GM18951 (cell line): ENCODE measurements around the gene ARID1B.

Experiments
- POLR2A ChIP-seq: IDR thresholded peaks from 4 replicates; pipeline ENCODE4 v1.6.1; 2011; ENCODE audit warnings: mild to moderate bottlenecking; ENCODE audit not compliant: insufficient read length, insufficient read depth; ENCODE audit errors: extremely low read depth
- in situ Hi-C: fragments of 300-500 bp; cut with MboI; formaldehyde crosslinking; loops from one replicate; pipeline ENCODE4 v1.12.0; 2022; ENCODE audit warnings: low sequenced_read_pairs, mixed read lengths, inconsistent platforms; ENCODE audit not compliant: unreplicated experiment

The ARID1B gene

DNA sequence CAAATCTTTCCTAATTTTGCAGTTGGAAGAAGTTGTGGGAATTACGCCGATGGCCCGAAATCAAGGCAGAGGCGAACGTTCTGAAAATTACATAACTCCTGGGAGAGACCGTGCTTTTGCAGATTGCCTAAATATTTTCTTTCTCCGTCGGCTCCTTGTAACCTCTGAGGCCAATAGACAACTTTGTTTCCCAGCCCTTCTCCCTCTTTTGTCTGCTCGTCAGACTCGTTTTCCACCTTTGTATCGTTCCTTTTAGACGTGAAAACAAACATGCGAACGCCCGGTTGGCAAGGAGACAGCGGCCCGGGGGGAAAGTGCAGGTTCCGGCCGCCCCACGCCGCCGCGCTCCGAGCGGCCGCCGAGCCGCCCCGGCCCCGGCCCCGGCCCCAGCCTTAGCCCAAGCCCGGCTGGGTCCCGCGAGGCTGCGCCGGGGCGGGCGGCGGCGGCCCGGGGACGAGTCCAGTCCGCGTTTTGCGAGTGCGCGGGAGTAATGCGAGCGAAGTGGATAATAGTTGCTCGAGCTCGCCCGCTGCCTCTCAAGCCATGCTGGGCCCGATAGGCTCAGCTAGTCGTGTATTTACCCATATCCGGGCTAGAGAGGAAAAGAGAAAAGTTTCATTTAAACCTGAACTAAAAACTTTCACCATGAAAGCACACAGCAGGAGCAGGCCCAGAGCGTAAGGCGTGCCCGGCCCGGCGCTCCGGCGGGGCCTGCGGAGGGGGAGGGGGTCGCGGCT, at the start of gene ARID1B:
Gene ARID1B (plus strand): TSS at position 539 of the 737 bp plus-strand sequence. CDS start 303 bp downstream, outside the sequence.
- in situ Hi-C loops: no loop called here
- TF ChIP-seq POLR2A: peak; percentile 64

DNA sequence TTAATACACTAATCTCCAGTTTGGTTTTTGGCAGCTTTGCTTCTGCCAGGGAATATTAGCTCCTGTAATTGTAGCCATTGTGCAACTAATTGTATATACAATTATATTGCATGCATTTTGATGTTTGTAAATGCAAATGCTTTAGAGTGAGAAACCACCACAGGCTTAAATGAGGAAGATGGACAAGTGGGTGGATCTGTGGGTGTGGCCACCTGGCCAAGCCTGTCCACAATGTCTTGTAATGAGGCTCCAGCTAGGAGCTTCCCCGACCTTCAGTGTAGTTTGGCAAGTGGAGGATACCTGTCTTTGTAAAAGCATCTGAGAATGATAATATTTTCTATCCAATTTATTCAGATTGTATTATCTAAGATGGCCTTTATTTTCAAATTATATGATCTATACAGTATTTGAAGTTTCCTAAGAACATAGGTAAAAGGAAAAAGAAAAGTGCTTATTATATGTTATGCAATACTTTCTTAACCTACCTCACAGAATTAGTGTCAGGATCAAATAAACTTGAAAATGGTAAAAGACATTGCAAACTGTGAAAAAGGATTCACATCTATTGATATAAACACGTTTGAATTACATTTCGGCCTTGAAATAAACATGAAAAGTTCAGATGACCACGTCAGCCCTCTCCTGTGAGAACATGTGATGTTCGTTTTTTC, 49.3 kb upstream of the ARID1B start:
- in situ Hi-C loops: no loop called here
- TF ChIP-seq POLR2A: no peak

DNA sequence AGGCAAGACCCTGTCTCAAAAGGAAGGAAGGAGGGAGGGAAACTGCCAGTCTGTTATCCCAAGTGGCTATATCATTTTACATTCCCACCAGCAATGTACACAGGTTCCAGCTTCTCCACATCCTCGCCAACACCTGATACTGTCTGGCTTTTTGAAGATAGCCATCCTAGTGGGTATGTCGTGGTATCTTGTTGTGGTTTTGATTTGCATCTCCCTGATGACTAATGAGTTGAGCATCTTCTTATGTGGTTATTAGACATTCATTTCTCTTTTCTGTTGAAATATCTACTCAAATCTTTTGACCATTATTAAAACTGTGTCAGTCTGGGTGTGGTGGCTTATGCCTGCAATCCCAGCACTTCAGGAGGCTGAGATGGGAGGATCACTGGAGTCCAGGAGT, 47.9 kb upstream of the ARID1B start:
- no peak for TF ChIP-seq POLR2A
- in situ Hi-C loops: no loop called here

DNA sequence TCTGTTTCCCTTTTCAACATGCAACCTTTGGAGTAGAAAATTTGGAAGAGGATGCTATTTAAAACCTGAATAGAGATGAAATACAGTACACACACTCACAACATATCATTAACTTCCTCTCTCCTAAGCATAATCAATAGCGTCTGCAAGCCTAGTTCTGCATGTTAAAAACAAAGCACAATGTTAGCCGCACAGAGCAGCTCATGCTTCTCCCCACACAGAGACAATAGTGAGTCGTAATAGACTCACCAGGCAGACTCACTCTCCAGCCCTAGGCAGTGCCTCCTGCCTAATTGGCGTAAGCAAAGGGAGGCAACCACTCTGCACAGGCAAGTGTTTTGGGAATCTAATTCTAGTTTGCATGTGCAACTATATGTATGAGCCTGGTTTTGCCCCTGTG, 45.8 kb upstream of the ARID1B start:
- TF ChIP-seq POLR2A: no peak
- in situ Hi-C loops: no loop called here

DNA sequence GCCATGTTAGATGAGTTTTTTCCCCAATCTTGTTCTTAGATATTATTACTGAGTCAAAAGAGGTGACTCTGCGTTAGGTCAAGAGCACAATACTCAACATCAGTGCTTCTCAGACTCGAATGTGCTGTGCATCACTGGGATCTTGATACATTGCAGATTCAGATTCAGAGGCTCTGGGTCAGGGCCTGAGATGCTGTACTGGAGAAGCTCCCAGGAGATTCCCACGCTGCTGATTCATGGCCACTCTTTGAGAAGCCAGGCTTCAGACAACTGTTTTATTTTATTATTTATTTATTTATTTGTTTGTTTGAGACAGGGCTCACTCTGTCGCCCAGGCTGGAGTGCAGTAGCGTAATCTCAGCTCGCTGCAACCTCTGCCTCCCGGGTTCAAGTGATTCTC, 41.4 kb upstream of the ARID1B start:
- in situ Hi-C loops: no loop called here
- TF ChIP-seq POLR2A: no peak

DNA sequence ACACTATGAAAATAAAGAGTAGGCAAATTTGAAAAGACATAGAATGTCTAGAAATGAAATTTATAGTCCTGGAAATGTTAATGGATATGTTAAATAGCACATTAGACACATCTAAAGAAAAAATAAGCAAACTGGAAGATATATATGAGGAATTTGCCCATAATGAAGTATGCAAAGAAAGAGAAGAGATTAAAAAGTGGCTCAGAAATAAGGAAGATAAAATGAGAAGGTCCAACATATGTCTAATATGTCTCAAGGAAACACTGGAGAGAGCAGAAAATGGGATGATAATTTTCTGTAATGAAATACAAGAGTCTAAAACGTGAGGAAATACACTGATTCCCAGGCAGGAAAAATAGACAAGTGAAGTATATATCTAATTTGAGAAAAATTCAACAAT, 36.6 kb upstream of the ARID1B start:
- in situ Hi-C loops: no loop called here
- no peak for TF ChIP-seq POLR2A

DNA sequence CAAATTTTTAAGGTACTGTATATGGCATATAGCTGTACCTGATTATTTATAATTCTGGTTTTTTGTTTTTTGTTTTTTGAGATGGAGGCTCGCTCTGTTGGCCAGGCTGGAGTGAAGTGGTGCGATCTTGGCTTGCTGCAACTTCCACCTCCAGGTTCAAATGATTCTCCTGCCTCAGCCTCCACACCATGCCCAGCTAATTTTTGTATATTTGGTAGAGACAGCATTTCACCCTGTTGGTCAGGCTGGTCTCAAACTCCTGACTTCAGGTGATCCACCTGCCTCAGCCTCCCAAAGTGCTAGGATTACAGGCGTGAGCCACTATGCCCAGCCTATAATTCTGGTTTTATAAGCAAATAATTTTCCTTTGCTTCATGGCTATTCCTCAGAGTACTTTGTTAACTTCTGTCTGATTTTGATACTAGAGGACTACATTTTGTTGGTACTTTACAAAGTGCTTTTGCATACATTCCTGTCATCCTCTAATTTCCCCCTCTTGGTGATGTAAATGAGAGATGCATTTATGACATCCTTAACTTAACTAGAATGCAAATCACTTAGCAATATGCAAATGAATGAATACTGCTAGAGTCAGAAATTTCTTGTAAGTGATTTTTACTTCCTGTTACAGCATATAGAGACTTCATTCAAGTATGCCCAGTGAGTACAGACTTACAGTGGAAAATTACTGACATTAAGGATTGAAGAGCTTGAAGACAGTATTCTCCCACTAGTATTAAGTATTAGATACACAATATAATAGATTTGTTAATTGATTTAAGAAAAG, 35.7 kb upstream of the ARID1B start:
- TF ChIP-seq POLR2A: no peak
- in situ Hi-C loops: no loop called here

DNA sequence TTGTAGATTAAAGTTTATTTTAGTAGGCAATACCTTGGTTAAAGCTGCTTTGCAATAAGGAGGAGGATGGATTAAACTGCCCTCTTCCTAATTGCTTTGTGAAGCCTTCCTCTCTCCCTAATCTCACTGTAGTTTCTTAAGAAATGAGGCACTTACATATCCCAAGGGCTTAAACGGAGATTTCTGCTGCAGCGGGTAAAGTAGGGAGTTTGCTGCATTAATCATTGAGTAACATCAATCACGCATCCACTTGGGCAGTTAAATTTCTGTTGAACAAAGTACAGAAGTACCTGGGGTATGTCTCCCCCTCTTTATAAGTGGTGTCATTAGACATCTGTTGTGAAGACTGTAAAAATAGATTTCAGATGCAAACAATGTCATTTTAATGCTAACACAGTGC, 29.5 kb upstream of the ARID1B start:
- in situ Hi-C loops: no loop called here
- TF ChIP-seq POLR2A: no peak

DNA sequence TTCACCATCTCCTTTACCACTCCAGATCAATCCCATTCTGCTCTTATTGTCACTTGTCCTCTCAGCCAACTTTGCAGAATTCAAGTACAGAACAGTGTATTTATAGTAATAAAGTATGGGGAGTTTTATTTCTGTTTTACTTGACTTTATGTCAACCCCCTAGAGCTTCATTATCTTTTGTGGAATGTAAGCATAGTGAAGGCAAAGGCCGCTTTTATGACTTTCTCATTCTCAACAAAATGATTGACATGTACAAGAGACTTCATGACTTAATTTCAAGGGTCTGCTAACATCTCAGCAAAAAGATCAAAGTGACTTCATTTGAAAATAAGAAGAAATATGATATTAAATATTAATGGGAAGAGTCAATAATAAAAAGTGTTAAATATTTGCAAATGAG, 28.7 kb upstream of the ARID1B start:
- in situ Hi-C loops: no loop called here
- TF ChIP-seq POLR2A: no peak

DNA sequence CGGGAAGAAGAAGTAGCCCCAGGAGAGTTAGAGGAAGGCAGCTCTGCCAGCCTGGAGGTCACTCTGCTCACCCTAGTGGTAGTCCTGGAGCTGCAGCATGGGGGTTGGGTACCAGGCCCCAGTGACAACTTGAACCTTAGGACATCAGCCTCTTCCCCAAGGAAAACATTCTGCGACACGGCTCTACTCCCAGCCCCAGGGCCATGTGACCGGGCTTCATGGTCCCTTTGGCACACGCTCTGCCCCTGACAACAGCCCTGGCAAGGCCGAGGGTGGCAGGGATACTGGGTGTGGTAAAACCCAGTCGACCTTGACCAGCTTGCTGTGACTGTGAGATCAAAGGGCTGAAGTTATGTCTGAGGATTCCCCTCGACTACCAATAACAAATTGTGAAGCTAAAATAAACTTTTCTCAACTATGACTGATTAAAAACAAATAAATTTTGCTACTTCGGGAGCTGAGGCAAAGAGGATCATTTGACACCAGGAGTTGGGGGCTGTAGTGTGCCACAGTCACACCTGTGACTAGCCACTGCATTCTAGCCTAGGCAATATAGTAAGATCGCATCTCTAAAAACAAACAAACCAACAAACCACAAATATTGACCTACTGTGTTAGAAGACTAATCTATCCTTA, 24.4 kb upstream of the ARID1B start:
- in situ Hi-C loops: no loop called here
- no peak for TF ChIP-seq POLR2A

DNA sequence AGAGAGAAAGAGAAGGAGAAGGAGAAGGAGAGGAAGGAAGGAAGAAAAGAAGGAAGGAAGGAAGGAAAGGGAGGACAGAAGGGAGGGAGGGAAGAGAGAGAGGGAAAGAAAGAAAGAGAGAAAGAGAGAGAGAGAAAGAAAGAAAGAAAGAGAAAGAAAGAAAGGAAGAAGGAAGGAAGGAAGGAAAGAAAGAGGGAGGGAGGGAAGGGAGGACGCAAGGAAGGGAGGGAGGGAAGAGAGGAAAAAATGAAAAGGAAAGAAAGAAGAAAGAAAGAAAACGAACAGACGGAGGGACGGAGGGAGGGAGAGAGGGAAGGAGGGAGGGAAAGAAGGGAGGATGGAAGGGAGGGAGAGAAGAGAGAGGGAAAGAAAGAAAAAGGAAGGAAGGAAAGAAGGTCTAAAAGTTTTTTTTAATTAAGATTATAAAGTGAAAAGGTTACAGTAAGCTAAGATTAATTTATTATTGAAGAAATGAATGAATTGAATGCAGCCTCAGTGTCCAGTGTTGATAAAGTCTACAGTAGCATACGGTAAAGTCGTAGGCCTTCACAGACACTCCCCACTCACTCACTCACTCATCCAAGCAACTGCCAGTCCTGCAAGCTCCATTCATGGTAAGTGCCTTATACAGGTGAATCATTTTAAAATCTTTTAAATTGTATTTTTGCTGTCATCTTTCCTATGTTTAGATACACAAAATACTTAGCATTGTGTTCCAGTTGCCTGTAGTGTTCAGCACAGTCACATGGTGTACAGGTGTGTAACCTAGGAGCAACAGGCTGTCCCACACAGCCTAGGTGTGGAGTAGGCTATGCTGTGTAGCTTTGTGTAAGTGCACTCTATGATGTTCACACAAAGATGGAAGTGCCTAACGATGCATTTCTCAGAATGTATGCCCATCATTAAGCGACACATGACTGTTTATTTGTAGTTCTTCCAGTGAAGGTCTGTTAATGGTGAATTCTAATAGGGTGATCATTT, 20.3 kb upstream of the ARID1B start:
- in situ Hi-C loops: no loop called here

DNA sequence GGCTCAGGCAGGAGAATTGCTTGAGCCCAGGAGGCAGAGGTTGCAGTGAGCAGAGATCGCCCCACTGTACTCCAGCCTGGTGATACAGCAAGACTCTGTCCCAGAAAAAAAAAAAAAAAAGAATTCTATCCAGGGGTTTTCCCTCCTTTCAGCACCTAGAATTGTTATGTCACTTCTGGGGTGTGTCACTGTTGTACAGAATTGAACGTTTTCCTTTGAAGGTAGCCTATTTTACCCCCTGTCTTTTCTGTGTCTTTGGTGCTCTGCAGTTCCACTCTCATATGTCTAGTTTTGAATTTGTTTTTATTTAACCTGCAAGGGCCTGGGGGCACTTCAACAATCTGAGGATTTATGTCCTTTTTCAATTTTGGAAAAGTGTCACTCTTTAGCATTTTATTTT, 19.3 kb upstream of the ARID1B start:
- TF ChIP-seq POLR2A: no peak
- in situ Hi-C loops: no loop called here

More for the DNA sequence above, 20.3 kb upstream of the ARID1B start:
- TF ChIP-seq POLR2A: no peak
